Caki2 (cell line): ENCODE data around the gene TDRD12. TPM values are rescaled to one million over a fixed set of nuclear protein-coding genes. Genes with fewer than 3 reads are reported as not detected.
A peak's percentile ranks its signal among the peaks of the same experiment; 100 is the strongest.
"Not testable (repeated sequence)": the region's sequence is repeated elsewhere in the genome, so short reads cannot be mapped to it uniquely, and the experiment has no call there.

ENCODE experiments used
- DNase-seq: peaks from one replicate; pipeline ENCODE4 v3.0.0-alpha.2; 2015; ENCODE audit warnings: low read depth
- in situ Hi-C: cut with HindIII; loops from 2 replicates; pipeline ENCODE4 v1.10.0; 2016; ENCODE audit warnings: low sequenced_read_pairs, low pct_unique_long_range_greater_than_20kb, mixed read lengths
- total RNA-seq: library from RNA; depleted of rRNA; stranded (reverse); fragments of >200 nt; shearing (Covaris generic); gene quantifications from 2 replicates; pipeline ENCODE4 v1.2.3, GENCODE V29; 2014; ENCODE audit warnings: low replicate concordance

Gene TDRD12
- total RNA-seq, 1 experiment from 2014 or later: 4.4 TPM

DNA sequence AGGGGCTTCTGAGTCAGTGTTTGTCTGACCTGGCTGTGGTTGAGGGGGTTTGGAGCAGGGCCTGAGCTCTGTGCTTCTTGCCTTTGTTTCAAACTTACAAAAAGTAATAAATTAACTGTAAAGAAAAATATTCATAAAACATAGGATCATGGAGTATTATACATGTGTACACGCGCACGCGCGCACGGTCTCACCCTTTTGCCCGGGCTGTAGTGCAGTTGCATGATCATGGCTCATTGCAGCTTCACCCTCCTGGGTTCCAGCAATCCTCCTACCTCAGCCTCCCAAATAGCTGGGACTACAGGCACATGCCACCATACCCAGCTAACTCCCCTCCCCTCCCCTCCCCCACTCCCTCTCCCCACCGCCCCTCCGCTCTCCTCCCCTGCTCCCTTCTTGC lies 23.5 kb downstream of the TDRD12 start:
- no peak for DNase-seq
- in situ Hi-C loops: no loop called here

GRCh38 chr19:32743447-32743846 lies 23.9 kb downstream of the TDRD12 start:
- in situ Hi-C loops: no loop called here
- DNase-seq: no peak

DNA sequence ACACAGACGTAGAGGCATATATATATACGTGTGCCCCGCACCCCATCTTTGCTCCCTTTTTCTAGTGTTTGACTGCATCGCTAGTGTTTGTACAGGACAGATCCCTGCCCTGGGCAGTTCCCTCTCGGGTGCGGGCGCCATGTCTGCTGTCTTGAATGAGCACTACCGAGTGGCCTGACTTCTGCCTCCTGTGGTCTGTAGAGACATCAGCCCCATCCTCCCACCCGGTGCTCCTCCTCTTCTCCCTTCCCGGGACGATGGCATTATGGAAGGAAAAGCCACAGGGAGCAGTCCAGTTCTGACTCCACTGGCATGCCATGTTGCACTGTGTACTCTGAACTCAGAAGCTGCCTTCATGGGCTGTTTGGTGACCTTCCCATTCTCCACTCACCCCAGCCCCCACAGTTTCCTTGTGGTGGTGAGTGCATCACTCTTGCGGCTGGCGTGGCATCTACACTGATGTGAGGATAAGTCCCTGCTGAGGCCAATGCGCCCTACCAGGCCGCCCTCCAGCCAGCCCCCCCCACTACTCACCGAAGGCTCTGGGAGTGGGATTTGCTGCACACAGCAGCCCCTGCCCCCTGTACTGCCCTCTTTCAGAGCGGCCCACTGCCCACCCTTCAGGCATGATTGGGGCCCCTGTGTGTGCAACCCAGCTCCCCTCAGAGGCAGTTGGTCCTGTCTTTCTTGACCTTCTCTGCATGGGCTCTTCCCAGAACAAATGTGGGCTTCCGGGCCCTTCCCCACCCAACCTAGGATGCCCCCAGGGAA lies 25.2 kb downstream of the TDRD12 start:
- in situ Hi-C loops: no loop called here
- DNase-seq: no peak

DNA sequence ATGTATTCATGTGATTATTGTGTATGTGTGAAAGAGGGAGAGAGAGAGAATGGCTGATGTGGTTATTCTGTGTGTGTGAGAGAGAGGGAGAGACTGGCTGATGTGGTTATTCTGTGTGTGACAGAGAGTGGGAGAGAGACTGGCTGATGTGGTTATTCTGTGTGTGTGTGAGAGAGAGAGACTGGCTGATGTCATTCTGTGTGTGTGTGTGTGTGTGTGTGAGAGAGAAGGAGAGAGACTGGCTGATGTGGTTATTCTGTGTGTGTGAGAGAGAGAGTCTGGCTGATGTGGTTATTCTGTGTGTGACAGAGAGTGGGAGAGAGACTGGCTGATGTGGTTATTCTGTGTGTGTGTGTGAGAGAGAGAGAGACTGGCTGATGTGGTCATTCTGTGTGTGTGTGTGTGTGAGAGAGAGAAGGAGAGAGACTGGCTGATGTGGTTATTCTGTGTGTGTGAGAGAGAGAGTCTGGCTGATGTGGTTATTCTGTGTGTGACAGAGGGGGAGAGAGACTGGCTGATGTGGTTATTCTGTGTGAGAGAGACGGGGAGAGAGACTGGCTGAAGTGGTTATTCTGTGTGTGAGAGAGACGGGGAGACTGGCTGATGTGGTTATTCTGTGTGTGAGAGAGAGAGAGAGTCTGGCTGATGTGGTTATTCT lies 26.2 kb downstream of the TDRD12 start:
- in situ Hi-C loops, DNase-seq: not testable (repeated sequence)

- peak; percentile 6 for DNase-seq
- in situ Hi-C loops: not testable (repeated sequence)
Observed at GRCh38 chr19:32746631-32747196, 27.1 kb downstream of the TDRD12 start.

- DNase-seq: no peak
- in situ Hi-C loops: no loop called here
Observed at GRCh38 chr19:32748497-32748896, 28.9 kb downstream of the TDRD12 start.

- no peak for DNase-seq
- in situ Hi-C loops: no loop called here
Observed at GRCh38 chr19:32748948-32749347, 29.4 kb downstream of the TDRD12 start.

- in situ Hi-C loops: no loop called here
- DNase-seq: no peak
Observed at GRCh38 chr19:32749361-32749760, 29.8 kb downstream of the TDRD12 start.

DNA sequence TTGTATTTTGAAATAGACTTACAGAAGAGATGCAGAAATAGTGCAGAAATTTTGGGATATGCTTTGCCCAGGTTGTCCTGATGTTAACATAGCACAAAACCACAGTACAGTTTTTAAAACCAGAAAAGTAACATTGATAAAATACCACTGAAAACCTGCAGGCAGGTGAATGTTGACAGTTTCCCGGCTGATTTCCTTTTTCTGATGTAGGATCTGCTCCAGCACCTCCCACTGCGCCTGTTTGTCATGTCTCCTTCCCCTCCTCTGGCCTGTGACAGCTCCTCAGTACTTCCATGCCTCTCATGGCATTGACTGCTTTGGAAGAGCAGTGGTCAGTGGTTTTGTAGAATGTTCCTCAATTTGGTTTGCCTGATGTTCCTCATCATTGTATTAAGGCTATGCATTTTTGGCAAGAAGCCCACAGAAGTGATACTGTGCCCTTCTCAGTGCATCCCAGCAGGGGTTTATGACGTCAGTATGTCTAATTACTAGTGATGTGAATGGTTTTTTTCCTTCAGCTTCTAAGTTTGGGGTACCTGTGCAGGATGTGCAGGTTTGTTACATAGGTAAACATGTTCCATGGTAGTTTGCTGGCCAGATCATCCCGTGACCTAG lies 31.0 kb downstream of the TDRD12 start:
- no peak for DNase-seq
- in situ Hi-C loops: no loop called here

DNA sequence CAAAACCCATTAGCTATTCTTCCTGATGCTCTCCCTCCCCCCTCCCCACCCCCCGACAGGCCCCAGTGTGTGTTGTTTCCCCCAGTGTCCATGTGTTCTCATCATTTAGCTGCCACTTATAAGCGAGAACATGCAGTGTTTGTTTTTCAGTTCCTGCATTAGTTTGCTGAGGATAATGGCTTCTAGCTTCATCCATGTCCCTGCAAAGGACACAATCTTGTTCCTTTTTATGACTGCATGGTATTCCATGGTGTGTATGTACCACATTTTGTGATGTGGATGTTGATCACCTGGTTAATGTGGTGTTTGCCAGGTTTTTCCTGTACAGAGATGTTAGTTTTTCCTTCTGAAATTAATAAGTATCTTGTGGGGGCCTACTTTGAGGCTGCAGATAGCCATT lies 31.5 kb downstream of the TDRD12 start:
- in situ Hi-C loops: no loop called here
- DNase-seq: no peak

GRCh38 chr19:32757189-32757588 lies 37.6 kb downstream of the TDRD12 start:
- in situ Hi-C loops: no loop called here
- no peak for DNase-seq

GRCh38 chr19:32765365-32765764 lies 45.8 kb downstream of the TDRD12 start:
- DNase-seq, in situ Hi-C loops: not testable (repeated sequence)

- in situ Hi-C loops: no loop called here
- no peak for DNase-seq
Observed at GRCh38 chr19:32767951-32768679, 48.5 kb downstream of the TDRD12 start.

- DNase-seq: no peak
- in situ Hi-C loops: no loop called here
Observed at GRCh38 chr19:32771596-32771995, 52.0 kb downstream of the TDRD12 start.

GRCh38 chr19:32773126-32773525 lies 53.6 kb downstream of the TDRD12 start:
- no peak for DNase-seq
- in situ Hi-C loops: no loop called here

DNA sequence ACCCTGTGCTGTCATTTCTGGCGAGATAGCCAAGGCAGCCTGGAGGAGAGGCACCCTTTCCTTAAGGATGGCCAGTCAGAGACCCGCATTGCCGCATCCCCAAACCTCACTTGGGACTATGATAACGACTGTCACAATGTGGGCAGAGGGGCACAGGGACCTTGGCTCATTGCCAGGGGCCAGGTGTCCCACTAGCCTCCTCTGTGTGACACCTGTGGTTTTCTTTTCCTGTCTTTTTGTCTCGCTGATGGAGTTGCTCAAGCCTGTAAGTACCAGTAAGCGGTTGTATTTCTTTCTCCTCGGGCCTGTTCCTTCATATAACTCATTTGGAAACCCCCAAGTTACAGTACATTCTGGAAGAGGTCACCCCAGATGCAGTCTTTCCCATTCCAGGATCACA lies 59.5 kb downstream of the TDRD12 start:
- in situ Hi-C loops: no loop called here
- DNase-seq: no peak

DNA sequence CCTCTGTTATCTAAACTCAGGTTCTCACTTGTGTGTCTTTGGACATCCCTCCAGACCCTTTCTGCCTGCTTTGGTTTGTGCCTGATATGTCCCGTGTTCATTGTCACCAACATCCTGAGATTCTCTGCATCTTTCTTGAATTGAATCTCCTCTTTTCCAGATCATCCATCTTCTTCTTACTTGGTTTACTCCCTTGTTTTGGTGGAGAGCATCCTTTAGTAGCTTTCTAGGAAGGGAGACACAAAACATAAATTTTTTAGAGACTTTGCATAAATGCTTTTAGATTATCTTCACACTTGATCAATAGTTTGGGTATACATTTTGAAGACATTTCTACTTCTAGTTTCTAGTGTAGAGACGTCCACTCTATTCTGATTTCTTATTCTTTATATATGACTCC lies 61.7 kb downstream of the TDRD12 start:
- DNase-seq: no peak
- in situ Hi-C loops: no loop called here

DNA sequence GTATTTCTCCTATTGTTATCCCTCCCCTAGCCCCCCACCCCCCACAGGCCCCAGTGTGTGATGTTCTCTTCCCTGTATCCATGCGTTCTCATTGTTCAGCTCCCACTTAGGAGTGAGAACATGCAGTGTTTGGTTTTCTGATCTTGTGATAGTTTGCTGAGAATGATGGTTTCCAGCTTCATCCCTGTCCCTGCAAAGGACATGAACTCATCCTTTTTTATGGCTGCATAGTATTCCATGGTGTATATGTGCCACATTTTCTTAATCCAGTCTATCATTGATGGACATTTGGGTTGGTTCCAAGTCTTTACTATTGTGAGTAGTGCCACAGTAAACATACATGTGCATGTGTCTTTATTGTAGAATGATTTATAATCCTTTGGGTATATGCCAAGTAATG lies 62.5 kb downstream of the TDRD12 start:
- in situ Hi-C loops, DNase-seq: not testable (repeated sequence)
